HepG2 (cell line): Measurements from ENCODE around the gene ZMIZ2. TPM values are rescaled to one million over a fixed set of nuclear protein-coding genes. Genes with fewer than 3 reads are reported as not detected.
A peak's percentile ranks its signal among the peaks of the same experiment; 100 is the strongest.

Experiments used
- ATAC-seq: fragments of 200-7000 bp; cut with Tn5 transposase; 3 replicates; pipeline ENCODE4 v1.9.1; 2020; ENCODE audit warnings: mild to moderate bottlenecking, moderate library complexity
- BruUV-seq: library from RNA; stranded (reverse); fragments of 400-500 nt; replicated peaks from 2 replicates; lab custom pipeline; 2021; lab: Mats Ljungman, UMichigan
- CTCF ChIA-PET: fragments of 300-600 bp; formaldehyde crosslinking; extraction: SDS; loops from one replicate; lab custom pipeline; 2021; ENCODE audit warnings: low total read pairs, inconsistent platforms, low intra/inter-chr PET ratio; lab: Yijun Ruan, JAX
- POLR2A ChIA-PET: fragments of 350-600 bp; sonication (Branson Sonifier 250); formaldehyde crosslinking; loops from one replicate; lab custom pipeline; 2020; ENCODE audit warnings: antibody characterized with exemption, inconsistent platforms; lab: Yijun Ruan, JAX
- DNase-seq: peaks from one replicate; pipeline ENCODE4 v3.0.0-alpha.2; 2015; ENCODE audit warnings: low spot score
- FAIRE-seq: peaks from 3 replicates; lab custom pipeline; 2011; peaks lifted over from hg19 to GRCh38; lab: Jason Lieb, UNC
- H2AFZ ChIP-seq: one replicate; pipeline ENCODE4 v1.6.1; 2011; ENCODE audit warnings: low read length, inconsistent platforms
- H3K27ac ChIP-seq: fragments of 300-600 bp; 3 replicates; pipeline ENCODE4 v1.8.0; 2011; ENCODE audit warnings: mixed run types, mild to moderate bottlenecking, mixed read lengths, low read length, inconsistent platforms; ENCODE audit not compliant: insufficient read depth; ENCODE audit errors: extremely low read length
- H3K27me3 ChIP-seq, 2 experiments: fragments of 200-600 bp in 1 of 2; 2 replicates in 1 of 2; 3 replicates in 1 of 2; pipeline versions ENCODE4 v1.6.0 to v1.8.0; 2011; ENCODE audit warnings: low read length in 2 of 2, mild to moderate bottlenecking in 2 of 2, moderate library complexity in 2 of 2, inconsistent platforms in 1 of 2; ENCODE audit not compliant: insufficient read depth in 2 of 2, control insufficient read depth in 1 of 2
- H3K36me3 ChIP-seq, 2 experiments: fragments of 200-600 bp in 1 of 2; replicated peaks in 1 of 2; 2 replicates in 1 of 2; 3 replicates in 1 of 2; pipeline versions ENCODE4 v1.5.1 to v1.8.0; 2011; ENCODE audit warnings: low read length in 2 of 2, inconsistent platforms in 1 of 2; ENCODE audit not compliant: insufficient read depth in 2 of 2, control insufficient read depth in 1 of 2
- H3K4me1 ChIP-seq: 2 replicates; pipeline ENCODE4 v1.5.1; 2012; ENCODE audit warnings: low read length, inconsistent platforms; ENCODE audit not compliant: insufficient read depth
- H3K4me2 ChIP-seq: 2 replicates; pipeline ENCODE4 v1.6.0; 2011; ENCODE audit warnings: low read depth, low read length, inconsistent platforms
- H3K4me3 ChIP-seq, 3 experiments: fragments of 200-600 bp in 1 of 3; sonication (generic), shearing (Covaris generic) in 1 of 3; replicated peaks in 1 of 3; 2 replicates each; pipeline ENCODE4 v1.5.1; 2011 to 2016; ENCODE audit warnings: low read length in 3 of 3, inconsistent platforms in 2 of 3, low read depth in 2 of 3, mild to moderate bottlenecking in 2 of 3, control low read depth in 1 of 3, mixed read lengths in 1 of 3; ENCODE audit not compliant: insufficient read depth in 1 of 3
- H3K79me2 ChIP-seq: one replicate; pipeline ENCODE4 v1.6.1; 2011; ENCODE audit warnings: low read length, inconsistent platforms; ENCODE audit not compliant: insufficient read depth
- H3K9ac ChIP-seq: 2 replicates; pipeline ENCODE4 v1.6.0; 2011; ENCODE audit warnings: mild to moderate bottlenecking, low read depth, low read length, inconsistent platforms; ENCODE audit not compliant: insufficient read depth
- H3K9me3 ChIP-seq: 2 replicates; pipeline ENCODE4 v1.5.1; 2012; ENCODE audit warnings: mild to moderate bottlenecking, low read length
- H4K20me1 ChIP-seq: 2 replicates; pipeline ENCODE4 v1.6.0; 2011; ENCODE audit warnings: inconsistent platforms, mild to moderate bottlenecking, low read length, moderate library complexity; ENCODE audit not compliant: insufficient read depth
- DNMT1 ChIP-seq: sonication (generic); formaldehyde crosslinking; IDR thresholded peaks from 2 replicates; pipeline ENCODE4 v1.5.1; 2020; ENCODE audit warnings: mild to moderate bottlenecking, missing genetic modification reagents
- FOXA3 ChIP-seq: IDR thresholded peaks from 2 replicates; pipeline ENCODE4 v1.6.1; 2016; ENCODE audit warnings: missing genetic modification reagents, missing compliant biosample characterization
- GATA4 ChIP-seq: sonication (generic); IDR thresholded peaks from 2 replicates; pipeline ENCODE4 v1.6.1; 2016; ENCODE audit warnings: antibody characterized with exemption, low read depth, borderline replicate concordance
- HMGXB4 ChIP-seq, 2 experiments: sonication (generic) in 1 of 2; formaldehyde crosslinking in 1 of 2; IDR thresholded peaks; 2 replicates each; pipeline versions ENCODE4 v1.4.0 to v1.6.1; 2018 to 2020; ENCODE audit warnings: missing genetic modification reagents in 2 of 2, borderline replicate concordance in 1 of 2, low read depth in 1 of 2, mild to moderate bottlenecking in 1 of 2, missing biosample characterization in 1 of 2
- NCOA5 ChIP-seq: sonication (generic); formaldehyde crosslinking; IDR thresholded peaks from 2 replicates; pipeline ENCODE4 v1.4.0; 2020; ENCODE audit warnings: missing genetic modification reagents
- NFIB ChIP-seq: sonication (generic); formaldehyde crosslinking; IDR thresholded peaks from 2 replicates; pipeline ENCODE4 v1.9.0; 2021; ENCODE audit warnings: missing genetic modification reagents, mild to moderate bottlenecking, borderline replicate concordance
- NKX3-1 ChIP-seq: sonication (generic); formaldehyde crosslinking; IDR thresholded peaks from 2 replicates; pipeline ENCODE4 v1.5.0; 2020; ENCODE audit warnings: missing genetic modification reagents
- YY1 ChIP-seq: IDR thresholded peaks from 2 replicates; pipeline ENCODE4 v1.6.1; 2011; ENCODE audit warnings: low read length, low read depth, moderate library complexity, mild to moderate bottlenecking; ENCODE audit not compliant: insufficient read depth, insufficient replicate concordance
- ZBTB38 ChIP-seq: sonication (generic); formaldehyde crosslinking; IDR thresholded peaks from 2 replicates; pipeline ENCODE4 v1.5.1; 2020; ENCODE audit warnings: mild to moderate bottlenecking, missing genetic modification reagents
- ZFP36 ChIP-seq: fragments of 150-350 bp; IDR thresholded peaks from 2 replicates; pipeline ENCODE4 v1.6.1; 2018; ENCODE audit warnings: borderline replicate concordance, low read length, low read depth; ENCODE audit not compliant: partially characterized antibody
- WGBS: methylation state at CpG from one replicate; pipeline ENCODE4 v1.1.6; 2017; ENCODE audit warnings: low lambda C conversion rate; 5-methylcytosine and 5-hydroxymethylcytosine counted together
- in situ Hi-C: cut with HindIII; loops from 2 replicates; pipeline ENCODE4 v1.10.0; 2017; ENCODE audit warnings: low pct_unique_long_range_greater_than_20kb; ENCODE audit not compliant: extremely low pct_ligation_motif_present
- intact Hi-C: fragments of 100-400 bp; cut with micrococcal nuclease; formaldehyde crosslinking; loops from one replicate; pipeline ENCODE4 v1.10.0; 2022; ENCODE audit not compliant: unreplicated experiment
- polyA plus RNA-seq, 8 experiments: library from polyadenylated mRNA; depleted of rRNA in 3 of 8; stranded (reverse) in 7 of 8; unstranded in 1 of 8; fragments of >200 nt; fragmentation: Illumina TruSeq in 4 of 8; extraction: Trizol in 4 of 8; gene quantifications; 2 replicates each; pipeline versions ENCODE4 v1.2.1 to v1.2.3, GENCODE V29; 2011 to 2016; ENCODE audit warnings: low read depth in 4 of 8, missing spikeins in 1 of 8, mixed read lengths in 1 of 8; ENCODE audit not compliant: insufficient read depth in 1 of 8
- total RNA-seq, 5 experiments: library from RNA; depleted of rRNA; stranded (reverse); fragments of >200 nt; fragmentation: Illumina TruSeq; extraction: Trizol; gene quantifications; 2 replicates each; pipeline ENCODE4 v1.2.3, GENCODE V29; 2016; ENCODE audit warnings: low read depth in 1 of 5

Gene ZMIZ2
- total and polyA plus RNA-seq, 2 of the 13 experiments (the other 11 are each of a cell fraction or from before 2014, with no cell fraction given): 4.9 to 7.9 TPM

GRCh38 chr7:44771358-44771757 is 22.7 kb downstream of the ZMIZ2 start (continued):
- no peak for TF ChIP-seq FOXA3 (CRISPR knock-in tag)
- TF ChIP-seq NKX3-1 (CRISPR knock-in tag): no peak
- no peak for TF ChIP-seq YY1
- no peak for TF ChIP-seq NCOA5
- TF ChIP-seq NFIB (CRISPR knock-in tag): no peak
- TF ChIP-seq DNMT1 (CRISPR knock-in tag): no peak
- no peak for TF ChIP-seq ZBTB38 (CRISPR knock-in tag)
- no peak for TF ChIP-seq GATA4

GRCh38 chr7:44772440-44772839 is 23.8 kb downstream of the ZMIZ2 start:
- H3K36me3 ChIP-seq: peaks cover 0 to 3% of the 10 kb centered on the region in 2 experiments; a peak in 1 of 5 replicates
- BruUV-seq: no TSS peak
- H3K27ac ChIP-seq: no peak overlapping the region
- intact Hi-C loops (no loop called here), in situ Hi-C loops (loop anchor here (25.0 kb wide), 1 partner anchor 185 kb away; the partner anchor contains the start of gene TMED4)
- ATAC-seq (no peak), DNase-seq (no peak), FAIRE-seq (no peak)
- H3K27me3 ChIP-seq: no peaks in the 10 kb centered on the region
- TF ChIP-seq HMGXB4 (CRISPR knock-in tag; IDR thresholded peaks at IDR 0.05; ENCODE audit: borderline replicate concordance in 1 of 2, low read depth in 1 of 2) (0 out of 4 replicates have a peak, but pooled peaks of 1 of the 2 experiments have one; percentile 13), ZFP36 (no peak)
- no peak overlapping the region for H2AFZ ChIP-seq
- no peaks in the 10 kb centered on the region for H3K9me3 ChIP-seq
- no peaks in the 10 kb centered on the region for H3K79me2 ChIP-seq
- H3K4me2 ChIP-seq: no peak overlapping the region
- no peak overlapping the region for H3K9ac ChIP-seq
- H4K20me1 ChIP-seq: no peaks in the 10 kb centered on the region
- 45% methylated on average over 5 of the region's 6 CpGs for WGBS
- ChIA-PET POLR2A (interaction anchor here (1.6 kb wide), 1 partner anchor 75 kb away, joined by 3 read pairs; the partner anchor contains the start of gene H2AZ2), CTCF (interaction anchor here (0.7 kb wide), 1 partner anchor 75 kb away, joined by 4 read pairs; the partner anchor contains the start of gene H2AZ2)
- no peak overlapping the region for H3K4me3 ChIP-seq
- peaks cover 35% of the 10 kb centered on the region for H3K4me1 ChIP-seq
